HUES6 (cell line): ENCODE results near the gene CD96.

ENCODE experiments used
- H3K27ac ChIP-seq: 2 replicates; pipeline ENCODE4 v1.7.0; 2013; ENCODE audit warnings: low read depth, mild to moderate bottlenecking, low read length, inconsistent platforms
- H3K27me3 ChIP-seq: 2 replicates; pipeline ENCODE4 v1.6.1; 2013; ENCODE audit warnings: low read length; ENCODE audit not compliant: control insufficient read depth, insufficient read depth
- H3K36me3 ChIP-seq: 2 replicates; pipeline ENCODE4 v1.6.1; 2013; ENCODE audit warnings: low read length; ENCODE audit not compliant: control insufficient read depth, insufficient read depth
- H3K4me1 ChIP-seq: 2 replicates; pipeline ENCODE4 v1.6.1; 2013; ENCODE audit warnings: low read length; ENCODE audit not compliant: control insufficient read depth, insufficient read depth
- H3K4me3 ChIP-seq: 2 replicates; pipeline ENCODE4 v1.5.1; 2013; ENCODE audit warnings: low read depth, low read length
- H3K9ac ChIP-seq: one replicate; pipeline ENCODE4 v1.6.1; 2013; ENCODE audit warnings: mild to moderate bottlenecking, low read length
- H3K9me3 ChIP-seq: 2 replicates; pipeline ENCODE4 v1.6.1; 2013; ENCODE audit warnings: low read depth, low read length; ENCODE audit not compliant: control insufficient read depth, insufficient read depth

CD96 gene

GRCh38 chr3:111581403-111582119 is 39.6 kb downstream of the CD96 start:
- H3K36me3 ChIP-seq, result no peaks in the 10 kb centered on the region
- H3K27me3 ChIP-seq, result no peaks in the 10 kb centered on the region
- H3K27ac ChIP-seq, result no peak overlapping the region
- H3K4me3 ChIP-seq, result no peak overlapping the region
- H3K9ac ChIP-seq, result no peak overlapping the region
- H3K4me1 ChIP-seq, result no peaks in the 10 kb centered on the region
- peaks cover 19% of the 10 kb centered on the region for H3K9me3 ChIP-seq

DNA sequence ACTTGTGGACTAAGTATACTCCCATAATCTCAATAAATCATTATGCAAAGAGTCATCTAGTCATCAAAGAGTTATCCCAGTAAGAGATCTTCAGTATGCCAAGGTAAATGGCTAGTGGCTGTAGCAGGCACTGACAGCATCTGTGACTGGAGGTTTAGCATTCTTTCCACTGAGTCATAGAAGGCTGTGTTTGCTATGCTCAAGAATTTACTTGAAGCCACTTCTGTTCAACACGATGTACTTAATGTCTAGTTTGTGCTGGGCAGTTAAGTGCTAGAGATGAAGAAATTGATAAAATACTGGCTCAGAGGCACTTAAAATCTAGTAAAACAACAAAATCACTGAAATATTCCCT is 40.1 kb downstream of the CD96 start:
- H3K36me3 ChIP-seq, result no peaks in the 10 kb centered on the region
- no peaks in the 10 kb centered on the region for H3K4me1 ChIP-seq
- no peak overlapping the region for H3K9ac ChIP-seq
- H3K27me3 ChIP-seq, result no peaks in the 10 kb centered on the region
- peaks cover 22% of the 10 kb centered on the region for H3K9me3 ChIP-seq
- no peak overlapping the region for H3K4me3 ChIP-seq
- no peak overlapping the region for H3K27ac ChIP-seq

GRCh38 chr3:111584744-111585143 is 42.7 kb downstream of the CD96 start:
- Histone ChIP-seq H3K36me3 (no peaks in the 10 kb centered on the region), H3K27ac (no peak overlapping the region), H3K4me3 (no peak overlapping the region), H3K4me1 (no peaks in the 10 kb centered on the region), H3K9ac (no peak overlapping the region), H3K27me3 (no peaks in the 10 kb centered on the region), H3K9me3 (peaks cover 28% of the 10 kb centered on the region)

DNA sequence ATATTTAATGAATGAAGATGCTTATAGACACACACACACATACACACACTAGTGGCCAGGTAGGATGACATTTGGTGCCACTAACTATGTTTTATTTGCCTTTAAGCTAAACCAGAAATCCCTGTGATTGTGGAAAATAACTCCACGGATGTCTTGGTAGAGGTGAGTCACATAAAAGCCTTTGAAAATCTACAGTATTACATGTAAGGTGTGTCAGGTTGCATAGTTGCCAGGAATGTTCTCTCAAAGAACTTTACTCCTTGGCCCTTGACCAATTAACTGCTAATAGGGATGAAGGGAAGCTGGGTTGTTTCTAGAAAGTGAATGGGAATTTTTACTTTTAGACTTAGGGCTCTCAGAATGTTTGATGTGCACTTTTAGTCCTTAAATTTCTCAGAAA is 43.2 kb downstream of the CD96 start:
- Histone ChIP-seq H3K4me3 (no peak overlapping the region), H3K36me3 (no peaks in the 10 kb centered on the region), H3K27me3 (no peaks in the 10 kb centered on the region), H3K9me3 (peaks cover 28% of the 10 kb centered on the region), H3K9ac (no peak overlapping the region), H3K4me1 (no peaks in the 10 kb centered on the region), H3K27ac (no peak overlapping the region)

DNA sequence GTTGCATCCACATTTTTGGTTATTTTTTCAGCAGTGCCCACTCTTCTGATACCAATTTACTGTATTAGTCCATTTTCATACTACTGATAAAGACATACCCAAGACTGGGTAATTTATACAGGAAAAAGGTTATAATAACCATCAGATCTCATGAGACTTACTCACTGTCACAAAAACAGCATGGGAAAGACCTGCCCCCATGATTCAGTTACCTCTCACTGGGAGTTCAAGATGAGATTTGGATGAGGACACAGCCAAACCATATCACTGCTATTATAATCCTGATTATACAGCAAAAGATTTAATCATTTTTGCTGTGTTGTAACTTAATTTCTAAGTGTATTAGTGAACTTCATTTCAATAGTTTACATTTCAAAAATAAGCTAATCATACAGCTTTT is 46.5 kb downstream of the CD96 start:
- Histone ChIP-seq H3K27me3 (no peaks in the 10 kb centered on the region), H3K27ac (no peak overlapping the region), H3K36me3 (no peaks in the 10 kb centered on the region), H3K4me3 (no peak overlapping the region), H3K4me1 (no peaks in the 10 kb centered on the region), H3K9ac (no peak overlapping the region), H3K9me3 (peaks cover 24% of the 10 kb centered on the region)

DNA sequence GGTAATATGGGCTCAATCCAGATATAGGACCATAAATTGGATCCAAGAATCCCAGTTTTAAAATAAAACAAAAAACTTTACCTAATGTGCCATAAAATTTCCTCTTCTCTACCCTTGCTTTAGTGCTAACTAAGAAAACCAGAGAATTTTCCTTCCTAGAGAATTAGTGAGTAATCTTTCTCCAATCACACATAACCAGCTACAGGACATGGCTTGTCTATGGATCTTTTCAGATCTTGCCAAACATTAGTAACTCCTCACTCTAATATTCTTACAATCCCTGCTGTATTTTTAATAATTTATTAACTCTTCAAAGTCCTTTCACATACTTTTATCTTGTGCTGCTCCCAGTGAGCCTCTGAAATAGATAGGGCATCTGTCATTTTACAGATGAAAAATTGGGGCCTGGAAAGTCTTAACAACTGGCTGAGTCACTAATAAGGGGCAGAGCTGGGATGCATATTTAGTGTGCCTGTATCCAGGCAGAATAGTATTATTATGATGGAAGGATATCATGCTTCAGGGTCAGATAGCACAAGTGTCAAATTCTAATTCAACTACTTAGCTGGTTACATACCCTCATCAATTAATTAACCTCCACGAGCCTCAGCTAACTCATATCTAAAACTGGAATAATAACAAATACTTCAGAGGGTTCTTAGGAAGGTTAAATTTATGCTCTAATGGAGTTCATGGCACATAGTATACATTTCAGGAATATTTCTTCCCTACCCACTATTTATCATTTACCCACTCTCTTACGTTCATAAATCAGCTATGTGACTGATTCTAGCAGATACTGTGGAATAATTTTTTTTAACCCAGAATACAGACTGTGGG is 47.5 kb downstream of the CD96 start:
- Histone ChIP-seq H3K9me3 (peaks cover 16% of the 10 kb centered on the region), H3K4me1 (no peaks in the 10 kb centered on the region), H3K27me3 (no peaks in the 10 kb centered on the region), H3K9ac (no peak overlapping the region), H3K27ac (no peak overlapping the region), H3K36me3 (no peaks in the 10 kb centered on the region), H3K4me3 (no peak overlapping the region)

- H3K4me3 ChIP-seq, result no peak overlapping the region
- peaks cover 14% of the 10 kb centered on the region for H3K9me3 ChIP-seq
- no peaks in the 10 kb centered on the region for H3K27me3 ChIP-seq
- no peak overlapping the region for H3K27ac ChIP-seq
- no peak overlapping the region for H3K9ac ChIP-seq
- H3K36me3 ChIP-seq, result no peaks in the 10 kb centered on the region
- H3K4me1 ChIP-seq, result no peaks in the 10 kb centered on the region
These were observed 48.1 kb downstream of the CD96 start for GRCh38 chr3:111590143-111590491.

DNA sequence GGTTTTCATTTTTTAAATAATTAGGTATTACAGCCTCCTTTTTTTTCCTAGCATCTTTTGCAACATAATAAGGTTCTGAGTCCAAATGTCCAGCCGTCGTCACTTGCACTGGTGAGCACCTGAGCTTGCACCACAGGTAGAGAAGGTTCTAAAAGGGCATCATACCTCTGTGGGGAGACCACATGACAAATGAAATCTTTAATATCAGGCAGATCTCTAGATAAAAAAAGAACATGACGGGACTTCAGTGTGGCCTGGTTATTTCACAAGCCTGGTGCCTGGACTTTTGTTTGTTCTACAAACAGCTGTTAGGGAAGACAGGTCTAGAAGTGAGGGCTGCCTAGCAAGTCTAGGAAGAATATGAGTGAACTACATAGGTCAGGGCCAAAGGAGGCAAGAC is 49.6 kb downstream of the CD96 start:
- Histone ChIP-seq H3K27ac (no peak overlapping the region), H3K36me3 (no peaks in the 10 kb centered on the region), H3K4me3 (no peak overlapping the region), H3K27me3 (no peaks in the 10 kb centered on the region), H3K4me1 (no peaks in the 10 kb centered on the region), H3K9me3 (peaks cover 9% of the 10 kb centered on the region), H3K9ac (no peak overlapping the region)

- no peak overlapping the region for H3K4me3 ChIP-seq
- no peaks in the 10 kb centered on the region for H3K36me3 ChIP-seq
- H3K9me3 ChIP-seq, result peaks cover 6% of the 10 kb centered on the region; the same call in 1 of the 2 replicates
- H3K27me3 ChIP-seq, result no peaks in the 10 kb centered on the region
- H3K4me1 ChIP-seq, result no peaks in the 10 kb centered on the region
- no peak overlapping the region for H3K27ac ChIP-seq
- H3K9ac ChIP-seq, result no peak overlapping the region
These were observed 50.1 kb downstream of the CD96 start for GRCh38 chr3:111592143-111592542.

DNA sequence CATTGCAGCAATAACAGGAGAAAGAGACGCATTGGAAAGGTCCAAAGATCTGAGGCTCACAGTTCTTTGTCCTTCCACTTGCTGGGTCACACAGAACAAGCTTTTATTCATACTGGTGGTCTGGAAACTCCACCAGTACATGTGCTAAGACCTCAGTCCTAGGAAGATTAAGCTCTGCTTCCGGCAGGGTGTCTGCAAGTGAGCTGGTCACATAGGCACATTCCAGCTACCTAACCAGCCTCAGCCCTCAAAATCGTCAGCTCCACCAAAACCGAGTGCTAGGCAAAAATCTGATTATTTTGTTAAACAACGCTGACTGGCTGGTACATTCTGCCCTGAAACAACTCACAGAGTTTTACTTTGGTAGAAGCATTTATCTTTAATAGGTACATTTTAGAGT is 50.9 kb downstream of the CD96 start:
- H3K36me3 ChIP-seq, result no peaks in the 10 kb centered on the region
- no peaks in the 10 kb centered on the region for H3K27me3 ChIP-seq
- H3K4me1 ChIP-seq, result no peaks in the 10 kb centered on the region
- H3K4me3 ChIP-seq, result no peak overlapping the region
- no peaks in the 10 kb centered on the region for H3K9me3 ChIP-seq
- H3K27ac ChIP-seq, result no peak overlapping the region
- no peak overlapping the region for H3K9ac ChIP-seq

DNA sequence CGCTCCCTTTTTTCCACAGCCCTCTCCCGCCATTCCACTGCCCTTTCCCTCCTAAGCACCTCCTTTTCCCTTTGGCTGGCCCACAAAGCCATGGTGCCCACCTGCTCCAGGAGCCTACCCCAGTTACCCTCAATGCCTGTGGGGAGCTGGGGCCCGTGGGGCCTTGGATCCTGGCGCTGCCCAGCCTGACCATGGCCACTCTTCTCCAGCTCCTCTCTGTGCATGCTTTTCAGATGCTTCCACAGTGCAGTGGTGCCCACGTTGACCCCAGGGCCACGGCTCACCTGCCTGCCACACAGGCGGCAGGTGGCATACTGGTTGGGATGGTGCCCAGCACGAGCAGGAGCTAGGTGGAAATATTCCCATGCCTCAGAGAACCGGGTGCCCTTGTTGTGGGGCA is 51.7 kb downstream of the CD96 start:
- H3K9ac ChIP-seq, result no peak overlapping the region
- H3K4me1 ChIP-seq, result no peaks in the 10 kb centered on the region
- H3K36me3 ChIP-seq, result no peaks in the 10 kb centered on the region
- H3K27ac ChIP-seq, result no peak overlapping the region
- no peak overlapping the region for H3K4me3 ChIP-seq
- H3K9me3 ChIP-seq, result no peaks in the 10 kb centered on the region
- no peaks in the 10 kb centered on the region for H3K27me3 ChIP-seq
